GM12872 (cell line): ENCODE data around the gene WDFY3.

Source experiments
- TF ChIP-seq, protein P1 (sequence below): IDR thresholded peaks from 3 replicates; pipeline ENCODE4 v1.5.1; 2011; ENCODE audit warnings: low read depth, mild to moderate bottlenecking, low read length, moderate library complexity; ENCODE audit not compliant: insufficient read depth

The WDFY3 gene

DNA sequence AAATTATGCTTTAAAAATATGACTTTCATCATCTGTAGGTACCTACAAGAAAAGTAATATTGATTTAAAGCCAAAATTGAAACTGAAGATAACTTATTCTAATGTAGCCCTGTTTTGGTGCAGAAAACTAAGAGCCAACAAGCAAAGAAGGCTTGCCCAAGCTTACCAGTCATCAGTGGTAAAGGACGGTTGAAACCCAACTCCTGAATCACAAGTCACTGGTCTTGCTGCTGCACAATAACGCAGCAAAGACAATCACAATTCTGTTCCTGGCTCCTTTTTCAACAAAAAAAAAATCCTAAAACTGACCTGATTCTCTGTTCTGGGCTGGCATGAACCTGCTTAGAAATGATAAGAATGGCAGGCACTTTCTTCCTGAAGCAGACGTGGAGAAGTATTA lies 34.5 kb downstream of the WDFY3 start:
- TF ChIP-seq, protein P1, sequence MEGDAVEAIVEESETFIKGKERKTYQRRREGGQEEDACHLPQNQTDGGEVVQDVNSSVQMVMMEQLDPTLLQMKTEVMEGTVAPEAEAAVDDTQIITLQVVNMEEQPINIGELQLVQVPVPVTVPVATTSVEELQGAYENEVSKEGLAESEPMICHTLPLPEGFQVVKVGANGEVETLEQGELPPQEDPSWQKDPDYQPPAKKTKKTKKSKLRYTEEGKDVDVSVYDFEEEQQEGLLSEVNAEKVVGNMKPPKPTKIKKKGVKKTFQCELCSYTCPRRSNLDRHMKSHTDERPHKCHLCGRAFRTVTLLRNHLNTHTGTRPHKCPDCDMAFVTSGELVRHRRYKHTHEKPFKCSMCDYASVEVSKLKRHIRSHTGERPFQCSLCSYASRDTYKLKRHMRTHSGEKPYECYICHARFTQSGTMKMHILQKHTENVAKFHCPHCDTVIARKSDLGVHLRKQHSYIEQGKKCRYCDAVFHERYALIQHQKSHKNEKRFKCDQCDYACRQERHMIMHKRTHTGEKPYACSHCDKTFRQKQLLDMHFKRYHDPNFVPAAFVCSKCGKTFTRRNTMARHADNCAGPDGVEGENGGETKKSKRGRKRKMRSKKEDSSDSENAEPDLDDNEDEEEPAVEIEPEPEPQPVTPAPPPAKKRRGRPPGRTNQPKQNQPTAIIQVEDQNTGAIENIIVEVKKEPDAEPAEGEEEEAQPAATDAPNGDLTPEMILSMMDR = no peak

DNA sequence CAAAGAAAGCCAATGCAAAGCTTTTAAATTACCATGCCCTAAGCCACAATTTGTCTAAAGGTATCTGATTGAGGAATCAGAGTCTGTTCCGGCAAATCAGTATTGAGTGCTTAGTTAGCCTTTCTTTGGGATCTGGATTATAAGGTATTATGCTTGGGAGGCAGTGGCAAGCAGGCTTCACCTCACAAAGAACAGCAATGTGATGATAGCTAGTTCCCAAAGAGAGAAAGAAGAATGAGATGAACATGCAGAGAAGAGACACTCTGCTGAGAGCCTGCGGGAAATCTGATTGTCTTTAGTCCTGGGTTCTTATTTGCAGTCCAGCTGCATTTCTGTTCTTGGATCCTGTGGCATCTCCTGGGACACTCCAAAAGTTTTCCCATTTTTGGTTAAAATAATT lies 35.2 kb downstream of the WDFY3 start:
- TF ChIP-seq, protein P1 = no peak

DNA sequence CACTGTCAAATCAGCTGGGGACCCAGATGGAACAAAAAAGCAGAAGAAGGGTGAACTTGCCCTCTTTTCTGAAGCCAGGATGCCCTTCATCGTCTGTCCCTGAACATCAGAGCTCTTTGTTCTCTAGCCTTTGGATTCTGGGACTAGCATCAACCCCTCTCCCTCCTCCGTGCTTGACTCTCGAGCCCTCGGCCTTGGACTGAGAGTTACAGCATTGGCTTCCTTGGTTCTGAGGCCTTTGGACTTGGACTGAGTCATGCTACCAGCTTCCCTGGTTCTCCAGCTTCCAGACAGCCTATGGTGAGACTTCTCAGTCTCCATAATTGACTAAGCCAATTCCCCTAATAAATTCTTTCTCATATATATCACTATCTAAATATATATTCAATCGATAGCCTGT lies 38.4 kb downstream of the WDFY3 start:
- TF ChIP-seq, protein P1 = no peak

DNA sequence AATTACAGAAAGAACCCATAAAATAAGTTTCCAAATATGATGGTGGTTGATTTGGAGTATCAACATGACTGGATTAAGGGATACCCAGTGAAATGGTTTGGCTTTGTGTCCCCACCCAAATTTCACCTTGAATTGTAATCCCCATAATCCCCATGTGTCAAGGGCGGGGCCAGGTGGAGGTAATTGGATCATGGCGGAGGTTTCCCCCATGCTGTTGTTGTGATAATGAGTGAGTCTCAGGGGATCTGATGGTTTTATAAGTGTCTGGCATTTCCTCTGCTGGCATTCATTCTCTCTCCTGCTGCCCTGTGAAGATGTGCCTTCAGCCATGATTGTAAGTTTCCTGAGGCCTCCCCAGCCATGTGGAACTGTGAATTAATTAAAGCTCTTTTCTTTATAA lies 39.1 kb downstream of the WDFY3 start:
- TF ChIP-seq, protein P1 = no peak

DNA sequence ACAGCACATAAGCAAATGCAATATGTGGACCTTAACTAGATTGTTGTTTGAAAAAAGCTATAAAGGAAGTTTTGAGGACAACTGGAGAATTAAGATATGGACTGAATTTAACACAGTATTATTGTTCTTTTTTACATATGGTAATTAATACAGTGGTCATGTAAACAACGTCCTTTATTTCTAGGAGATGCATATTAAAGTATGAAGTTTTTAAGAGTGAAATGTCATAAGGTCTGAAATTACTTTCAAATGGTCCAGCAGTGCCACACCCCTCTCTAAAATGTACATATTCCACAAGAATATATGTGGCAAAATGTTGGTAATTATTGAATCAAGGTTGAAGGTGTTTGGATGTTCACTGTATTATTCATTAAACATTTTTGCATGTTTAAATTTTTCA lies 40.9 kb downstream of the WDFY3 start:
- TF ChIP-seq, protein P1 = no peak

DNA sequence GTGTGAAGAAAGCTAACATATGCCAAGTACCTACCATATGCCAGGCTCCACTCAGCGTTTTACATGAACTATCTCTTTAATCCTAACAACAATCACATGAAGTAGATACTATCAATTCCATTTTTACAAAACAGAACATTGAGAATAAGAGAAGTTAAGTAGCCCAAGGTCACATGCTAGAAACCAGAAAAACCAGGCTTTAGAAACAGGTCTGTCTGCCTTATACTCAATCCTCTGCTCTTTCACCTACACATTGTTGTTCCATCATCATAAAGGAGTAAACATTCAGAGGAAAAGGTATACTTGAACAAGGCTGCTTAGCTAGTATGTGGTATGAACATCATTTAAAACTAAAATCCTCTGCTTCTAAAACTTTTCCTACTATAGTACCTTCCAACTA lies 42.1 kb downstream of the WDFY3 start:
- TF ChIP-seq, protein P1 = no peak

DNA sequence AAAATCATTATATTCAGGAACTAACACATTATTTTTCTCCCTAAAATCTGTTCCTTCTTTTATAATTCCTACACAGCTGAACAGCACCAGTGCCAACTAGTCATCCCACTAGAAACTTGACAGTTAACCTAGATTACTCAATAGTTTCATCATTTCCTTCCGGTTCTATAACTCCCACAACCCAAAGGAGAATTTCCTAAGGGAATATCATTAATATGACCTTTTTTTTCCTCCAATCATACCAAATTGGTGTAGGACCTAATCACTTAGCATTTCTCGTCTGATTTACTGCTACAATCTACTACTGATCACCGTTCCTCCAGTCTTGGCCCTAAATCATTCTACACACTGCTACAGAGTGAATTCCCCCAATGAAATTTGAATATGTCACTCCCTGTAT lies 45.9 kb downstream of the WDFY3 start:
- TF ChIP-seq, protein P1 = no peak

DNA sequence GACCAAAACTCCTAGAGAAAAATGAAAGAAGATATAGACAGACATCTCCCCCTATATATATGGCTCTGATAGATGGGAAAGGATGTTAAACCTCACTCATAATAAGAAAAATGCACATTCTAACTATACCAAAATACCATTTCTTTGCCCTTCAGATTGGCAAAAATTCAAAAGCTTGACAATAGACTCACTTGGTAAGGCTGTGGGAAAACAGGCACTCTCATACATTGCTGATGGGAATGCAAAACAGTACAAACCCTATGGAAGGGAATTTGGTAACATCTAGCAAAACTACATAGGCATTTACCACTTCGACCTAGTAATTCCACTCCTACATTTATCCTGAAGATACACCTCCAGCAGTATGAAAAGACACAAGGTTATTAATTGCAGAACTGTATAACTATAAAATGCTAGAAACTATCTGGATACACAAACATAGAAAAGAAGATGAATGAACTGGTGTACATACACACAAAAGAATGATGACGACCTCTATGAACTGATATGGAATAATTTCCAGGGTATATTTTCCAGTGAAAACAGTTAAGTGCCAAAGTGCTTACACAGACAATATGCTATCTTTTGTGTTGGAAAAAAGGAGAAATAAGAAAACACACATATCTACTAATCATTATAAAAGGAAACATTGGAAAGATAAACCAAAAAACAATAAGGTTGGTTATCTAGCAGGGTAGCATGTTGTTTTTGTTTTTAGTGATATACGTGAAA lies 48.5 kb downstream of the WDFY3 start:
- TF ChIP-seq, protein P1 = no peak
